Urinary bladder (tissue), 4 donors: ENCODE data around the gene CAMKMT. TPM values are rescaled to one million over a fixed set of nuclear protein-coding genes. Genes with fewer than 3 reads are reported as not detected.

Experiments
- DNase-seq: peaks from one replicate; pipeline ENCODE4 v3.0.0-alpha.2; 2015; ENCODE audit errors: extremely low spot score
- H3K27ac ChIP-seq: one replicate; pipeline ENCODE4 v1.5.1; 2013; ENCODE audit warnings: low read depth, mild to moderate bottlenecking, moderate library complexity
- H3K36me3 ChIP-seq: one replicate; pipeline ENCODE4 v1.6.1; 2013; ENCODE audit warnings: mild to moderate bottlenecking, moderate library complexity; ENCODE audit not compliant: insufficient read depth
- H3K4me1 ChIP-seq: one replicate; pipeline ENCODE4 v1.6.1; 2013; ENCODE audit warnings: mild to moderate bottlenecking, moderate library complexity; ENCODE audit not compliant: insufficient read depth
- H3K4me3 ChIP-seq: one replicate; pipeline ENCODE4 v1.5.1; 2013; ENCODE audit warnings: low read depth, low read length
- WGBS: extraction: QIAGEN DNeasy Blood & Tissue Kit; methylation state at CpG from one replicate; pipeline ENCODE4 v1.1.7; 2013; 5-methylcytosine and 5-hydroxymethylcytosine counted together
- polyA plus RNA-seq: library from polyadenylated mRNA; stranded (reverse); fragments of 200-250 nt; gene quantifications from one replicate; pipeline ENCODE4 v1.2.3, GENCODE V29; 2013
- total RNA-seq: library from RNA; depleted of rRNA; stranded (reverse); fragments of >200 nt; gene quantifications from one replicate; pipeline ENCODE4 v1.2.3, GENCODE V29; 2014
- donor health status: healthy with polysubstance abuse.
- donor health status: healthy.

The CAMKMT gene
- total and polyA plus RNA-seq, 2 donors, result 5.4 to 20.2 TPM

- Histone ChIP-seq H3K4me3 (no peak overlapping the region), H3K36me3 (no peaks in the 10 kb centered on the region), H3K4me1 (no peaks in the 10 kb centered on the region), H3K27ac (no peak overlapping the region)
- 91% methylated on average over 4 of the region's 4 CpGs for WGBS
- DNase-seq, result no peak
Measured at GRCh38 chr2:44632931-44633689, 271.4 kb downstream of the CAMKMT start.

- 92% methylated on average over 2 of the region's 2 CpGs for WGBS
- DNase-seq, result no peak
- H3K4me1 ChIP-seq, result no peaks in the 10 kb centered on the region
- no peaks in the 10 kb centered on the region for H3K36me3 ChIP-seq
- H3K27ac ChIP-seq, result no peak overlapping the region
- H3K4me3 ChIP-seq, result no peak overlapping the region
Measured at GRCh38 chr2:44635725-44636124, 274.0 kb downstream of the CAMKMT start.

- Histone ChIP-seq H3K36me3 (no peaks in the 10 kb centered on the region), H3K4me1 (no peaks in the 10 kb centered on the region), H3K4me3 (no peak overlapping the region), H3K27ac (no peak overlapping the region)
- WGBS, result 53% methylated on average over 4 of the region's 4 CpGs
- DNase-seq, result no peak
Measured at GRCh38 chr2:44638649-44639048, 276.9 kb downstream of the CAMKMT start.

- Histone ChIP-seq H3K36me3 (no peaks in the 10 kb centered on the region), H3K4me3 (no peak overlapping the region), H3K4me1 (no peaks in the 10 kb centered on the region), H3K27ac (no peak overlapping the region)
- no peak for DNase-seq
- WGBS, result over 99% methylated on average over 2 of the region's 2 CpGs
Measured at GRCh38 chr2:44639399-44639798, 277.7 kb downstream of the CAMKMT start.

- WGBS, result 63% methylated on average over 3 of the region's 3 CpGs
- H3K4me1 ChIP-seq, result no peaks in the 10 kb centered on the region
- DNase-seq, result no peak
- H3K27ac ChIP-seq, result no peak overlapping the region
- no peak overlapping the region for H3K4me3 ChIP-seq
- no peaks in the 10 kb centered on the region for H3K36me3 ChIP-seq
Measured at GRCh38 chr2:44642123-44642857, 280.5 kb downstream of the CAMKMT start.

- Histone ChIP-seq H3K36me3 (no peaks in the 10 kb centered on the region), H3K4me1 (no peaks in the 10 kb centered on the region), H3K4me3 (no peak overlapping the region), H3K27ac (no peak overlapping the region)
- WGBS, result 70% methylated on average over 2 of the region's 2 CpGs
- no peak for DNase-seq
Measured at GRCh38 chr2:44645937-44646336, 284.2 kb downstream of the CAMKMT start.

- no peak for DNase-seq
- Histone ChIP-seq H3K4me3 (no peak overlapping the region), H3K27ac (no peak overlapping the region), H3K36me3 (no peaks in the 10 kb centered on the region), H3K4me1 (no peaks in the 10 kb centered on the region)
- WGBS, result 74% methylated on average over 2 of the region's 2 CpGs
Measured at GRCh38 chr2:44649381-44649780, 287.6 kb downstream of the CAMKMT start.

- Histone ChIP-seq H3K36me3 (no peaks in the 10 kb centered on the region), H3K4me1 (no peaks in the 10 kb centered on the region), H3K4me3 (no peak overlapping the region), H3K27ac (no peak overlapping the region)
- no peak for DNase-seq
- WGBS, result 48% methylated on average over 1 of the region's 1 CpG
Measured at GRCh38 chr2:44650796-44651195, 289.0 kb downstream of the CAMKMT start.

- 82% methylated on average over 1 of the region's 1 CpG for WGBS
- no peak overlapping the region for H3K4me3 ChIP-seq
Measured at GRCh38 chr2:44651974-44652373, 290.2 kb downstream of the CAMKMT start.

GRCh38 chr2:44652701-44653100 is 291.0 kb downstream of the CAMKMT start:
- 73% methylated on average over 4 of the region's 4 CpGs for WGBS
- no peak for DNase-seq
- no peaks in the 10 kb centered on the region for H3K36me3 ChIP-seq

More at GRCh38 chr2:44651974-44652373, 290.2 kb downstream of the CAMKMT start:
- Histone ChIP-seq H3K36me3 (no peaks in the 10 kb centered on the region), H3K27ac (no peak overlapping the region), H3K4me1 (no peaks in the 10 kb centered on the region)
- no peak for DNase-seq

GRCh38 chr2:44655401-44655864 is 293.7 kb downstream of the CAMKMT start:
- Histone ChIP-seq H3K4me3 (no peak overlapping the region), H3K27ac (no peak overlapping the region), H3K4me1 (no peaks in the 10 kb centered on the region), H3K36me3 (no peaks in the 10 kb centered on the region)
- DNase-seq, result no peak
- 83% methylated on average over 5 of the region's 5 CpGs for WGBS

More at GRCh38 chr2:44652701-44653100, 291.0 kb downstream of the CAMKMT start:
- no peaks in the 10 kb centered on the region for H3K4me1 ChIP-seq
- H3K4me3 ChIP-seq, result no peak overlapping the region
- H3K27ac ChIP-seq, result no peak overlapping the region

- H3K27ac ChIP-seq, result no peak overlapping the region
- no peaks in the 10 kb centered on the region for H3K4me1 ChIP-seq
- no peak for DNase-seq
- no peak overlapping the region for H3K4me3 ChIP-seq
- H3K36me3 ChIP-seq, result no peaks in the 10 kb centered on the region
- WGBS, result 79% methylated on average over 2 of the region's 2 CpGs
Measured at GRCh38 chr2:44656460-44656859, 294.7 kb downstream of the CAMKMT start.

- H3K36me3 ChIP-seq, result no peaks in the 10 kb centered on the region
- DNase-seq, result no peak
- 79% methylated on average over 1 of the region's 1 CpG for WGBS
- H3K27ac ChIP-seq, result no peak overlapping the region
- H3K4me1 ChIP-seq, result no peaks in the 10 kb centered on the region
- no peak overlapping the region for H3K4me3 ChIP-seq
Measured at GRCh38 chr2:44663471-44664073, 301.8 kb downstream of the CAMKMT start.

- 63% methylated on average over 5 of the region's 5 CpGs for WGBS
Measured at GRCh38 chr2:44668336-44668735, 306.6 kb downstream of the CAMKMT start.

More at GRCh38 chr2:44668336-44668735, 306.6 kb downstream of the CAMKMT start:
- Histone ChIP-seq H3K27ac (no peak overlapping the region), H3K4me1 (no peaks in the 10 kb centered on the region), H3K36me3 (no peaks in the 10 kb centered on the region), H3K4me3 (no peak overlapping the region)
- DNase-seq, result no peak
